CD4-positive, alpha-beta T cell (primary cell): ENCODE measurements around the gene LRR1. TPM values are rescaled to one million over a fixed set of nuclear protein-coding genes. Genes with fewer than 3 reads are reported as not detected.

Experiments
- ATAC-seq: fragments of 200-7000 bp; cut with Tn5 transposase; one replicate; pipeline ENCODE4 v1.10.0; 2022; ENCODE audit warnings: mild to moderate bottlenecking; ENCODE audit not compliant: poor library complexity
- CTCF ChIA-PET: fragments of 350-600 bp; sonication (Branson Sonifier 250); formaldehyde crosslinking; loops from one replicate; lab custom pipeline; 2021; ENCODE audit warnings: antibody characterized with exemption, inconsistent platforms; lab: Charles Lee
- POLR2A ChIA-PET: fragments of 350-600 bp; sonication (Branson Sonifier 250); formaldehyde crosslinking; loops from one replicate; lab custom pipeline; 2021; ENCODE audit warnings: antibody characterized with exemption, inconsistent platforms; lab: Charles Lee
- DNase-seq, 14 experiments: peaks; one replicate each; pipeline ENCODE4 v3.0.0-alpha.2; 2013 to 2020; ENCODE audit warnings: mixed read lengths in 2 of 14
- H3K27ac ChIP-seq, 2 donors: one replicate each; pipeline versions ENCODE4 v1.5.1 to v1.7.0; 2013; ENCODE audit warnings: low read length in 2 of 2, low read depth in 1 of 2, mild to moderate bottlenecking in 1 of 2
- H3K27me3 ChIP-seq, 2 experiments: 1 replicate in 1 of 2; 2 replicates in 1 of 2; pipeline versions ENCODE4 v1.6.1 to v1.7.0; 2013; ENCODE audit warnings: low read length in 2 of 2, control low read depth in 1 of 2, mild to moderate bottlenecking in 1 of 2, moderate library complexity in 1 of 2; ENCODE audit not compliant: insufficient read depth in 2 of 2, control insufficient read depth in 1 of 2
- H3K36me3 ChIP-seq: one replicate; pipeline ENCODE4 v1.6.1; 2013; ENCODE audit warnings: low read length, control low read depth; ENCODE audit not compliant: insufficient read depth
- H3K4me1 ChIP-seq: one replicate; pipeline ENCODE4 v1.6.1; 2013; ENCODE audit warnings: low read length, control low read depth; ENCODE audit not compliant: insufficient read depth
- H3K4me3 ChIP-seq: one replicate; pipeline ENCODE4 v1.5.1; 2013; ENCODE audit warnings: mild to moderate bottlenecking, low read length, moderate library complexity
- H3K9me3 ChIP-seq, 2 experiments: 1 replicate in 1 of 2; 2 replicates in 1 of 2; pipeline versions ENCODE4 v1.6.1 to v1.7.0; 2013; ENCODE audit warnings: low read length in 2 of 2, mild to moderate bottlenecking in 2 of 2, control low read depth in 1 of 2, moderate library complexity in 1 of 2; ENCODE audit not compliant: control insufficient read depth in 1 of 2, insufficient read depth in 1 of 2
- H3K27ac Mint-ChIP-seq: one replicate; pipeline ENCODE4 v1.8.0; 2020; ENCODE audit warnings: mixed read lengths
- H3K27me3 Mint-ChIP-seq: one replicate; pipeline ENCODE4 v1.8.0; 2021; ENCODE audit warnings: mixed read lengths
- H3K36me3 Mint-ChIP-seq: one replicate; pipeline ENCODE4 v1.8.0; 2021; ENCODE audit warnings: low read depth, mixed read lengths
- H3K4me1 Mint-ChIP-seq: one replicate; pipeline ENCODE4 v1.8.0; 2021; ENCODE audit warnings: low read depth, mixed read lengths
- H3K4me3 Mint-ChIP-seq: one replicate; pipeline ENCODE4 v1.8.0; 2020; ENCODE audit warnings: mild to moderate bottlenecking, mixed read lengths
- H3K9me3 Mint-ChIP-seq: one replicate; pipeline ENCODE4 v1.8.0; 2020; ENCODE audit warnings: mixed read lengths
- intact Hi-C, 2 experiments: fragments of 100-400 bp; cut with DNase I in 1 of 2; cut with micrococcal nuclease in 1 of 2; formaldehyde crosslinking; loops; one replicate each; pipeline versions ENCODE4 v1.15.1 to v1.9.0; 2023 to 2025; cut with DNase I, micrococcal nuclease
- total RNA-seq, 174 experiments: library from RNA in 2 of 174; stranded (reverse) in 2 of 174; gene quantifications; one replicate each; pipeline ENCODE4 v1.2.3 and lab custom pipeline; 2021 to 2026
- TF ChIP-seq, protein P1 (sequence below): fragments of 200-600 bp; IDR thresholded peaks from one replicate; pipeline ENCODE4 v1.8.0; 2022; ENCODE audit warnings: antibody characterized with exemption, mild to moderate bottlenecking

LRR1 gene
- total RNA-seq, 2 experiments from 2014 or later, result 3.2 to 5.8 TPM

- Histone ChIP-seq H3K27me3 (no peaks in the 10 kb centered on the region), H3K4me3 (no peak overlapping the region), H3K4me1 (peaks cover 50% of the 10 kb centered on the region), H3K36me3 (peaks cover 18% of the 10 kb centered on the region), H3K9me3 (no peaks in the 10 kb centered on the region), H3K27ac (peak overlapping the region in 1 of 2 donors; percentile 97)
- Mint-ChIP-seq H3K4me3 (peak overlapping the region; percentile 87), H3K27me3 (no peaks in the 10 kb centered on the region), H3K36me3 (peaks cover 61% of the 10 kb centered on the region), H3K4me1 (peaks cover 65% of the 10 kb centered on the region), H3K9me3 (no peaks in the 10 kb centered on the region), H3K27ac (peak overlapping the region; percentile 100)
- DNase-seq, result no peak
- POLR2A ChIA-PET, result interaction anchor here (0.6 to 8.6 kb wide), 2 partner anchors 15 to 20 kb away, joined by 4 to 350 read pairs; partner anchors contain the start of genes MGAT2 and RPL36AL
- TF ChIP-seq, protein P1, sequence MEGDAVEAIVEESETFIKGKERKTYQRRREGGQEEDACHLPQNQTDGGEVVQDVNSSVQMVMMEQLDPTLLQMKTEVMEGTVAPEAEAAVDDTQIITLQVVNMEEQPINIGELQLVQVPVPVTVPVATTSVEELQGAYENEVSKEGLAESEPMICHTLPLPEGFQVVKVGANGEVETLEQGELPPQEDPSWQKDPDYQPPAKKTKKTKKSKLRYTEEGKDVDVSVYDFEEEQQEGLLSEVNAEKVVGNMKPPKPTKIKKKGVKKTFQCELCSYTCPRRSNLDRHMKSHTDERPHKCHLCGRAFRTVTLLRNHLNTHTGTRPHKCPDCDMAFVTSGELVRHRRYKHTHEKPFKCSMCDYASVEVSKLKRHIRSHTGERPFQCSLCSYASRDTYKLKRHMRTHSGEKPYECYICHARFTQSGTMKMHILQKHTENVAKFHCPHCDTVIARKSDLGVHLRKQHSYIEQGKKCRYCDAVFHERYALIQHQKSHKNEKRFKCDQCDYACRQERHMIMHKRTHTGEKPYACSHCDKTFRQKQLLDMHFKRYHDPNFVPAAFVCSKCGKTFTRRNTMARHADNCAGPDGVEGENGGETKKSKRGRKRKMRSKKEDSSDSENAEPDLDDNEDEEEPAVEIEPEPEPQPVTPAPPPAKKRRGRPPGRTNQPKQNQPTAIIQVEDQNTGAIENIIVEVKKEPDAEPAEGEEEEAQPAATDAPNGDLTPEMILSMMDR, result no peak
- intact Hi-C loops, result loop anchor here in 1 of 2 experiments (2.0 kb wide), 2 partner anchors 54 to 130 kb away; no protein-coding TSS in a partner anchor
- no peak for ATAC-seq
- CTCF ChIA-PET, result interaction anchor here (0.9 kb wide), 1 partner anchor 10 kb away, joined by 3 read pairs; no protein-coding TSS in a partner anchor
These were observed 38.1 kb downstream of the LRR1 start for GRCh38 chr14:49636866-49637265.

GRCh38 chr14:49637534-49638078 is 38.9 kb downstream of the LRR1 start:
- peak overlapping the region; percentile 69 for H3K4me3 Mint-ChIP-seq
- intact Hi-C loops, result loop anchor here in 1 of 2 experiments (2.0 kb wide), 2 partner anchors 53 to 129 kb away; no protein-coding TSS in a partner anchor
- Histone ChIP-seq H3K27me3 (no peaks in the 10 kb centered on the region), H3K9me3 (no peaks in the 10 kb centered on the region), H3K27ac (no peak overlapping the region), H3K4me1 (peaks cover 49% of the 10 kb centered on the region), H3K4me3 (no peak overlapping the region), H3K36me3 (peaks cover 18% of the 10 kb centered on the region)
- ATAC-seq (no peak), DNase-seq (no peak)
- POLR2A ChIA-PET, result interaction anchor here (0.6 to 8.6 kb wide), 3 partner anchors 15 to 50 kb away, joined by 3 to 350 read pairs (median 4); partner anchors contain the start of genes MGAT2, POLE2 and RPL36AL
- CTCF ChIA-PET, result interaction anchor here (0.7 to 0.9 kb wide), 2 partner anchors 10 to 225 kb away, joined by 3 to 4 read pairs; no protein-coding TSS in a partner anchor
- no peaks in the 10 kb centered on the region for H3K9me3 Mint-ChIP-seq
- H3K27me3 Mint-ChIP-seq, result no peaks in the 10 kb centered on the region
- peak overlapping the region; percentile 100 for H3K27ac Mint-ChIP-seq
- peaks cover 65% of the 10 kb centered on the region for H3K4me1 Mint-ChIP-seq
- peaks cover 67% of the 10 kb centered on the region for H3K36me3 Mint-ChIP-seq
- TF ChIP-seq, protein P1, result no peak

GRCh38 chr14:49640540-49641417 is 42.0 kb downstream of the LRR1 start:
- Mint-ChIP-seq H3K36me3 (peaks cover 55% of the 10 kb centered on the region), H3K4me1 (peaks cover 63% of the 10 kb centered on the region), H3K4me3 (peak overlapping the region; percentile 64), H3K27me3 (no peaks in the 10 kb centered on the region), H3K9me3 (no peaks in the 10 kb centered on the region), H3K27ac (peak overlapping the region; percentile 60)
- intact Hi-C loops, result no loop called here
- no peak for DNase-seq
- no peak for ATAC-seq
- Histone ChIP-seq H3K36me3 (peaks cover 18% of the 10 kb centered on the region), H3K27me3 (no peaks in the 10 kb centered on the region), H3K4me1 (peaks cover 42% of the 10 kb centered on the region), H3K9me3 (no peaks in the 10 kb centered on the region), H3K27ac (no peak overlapping the region), H3K4me3 (no peak overlapping the region)
- POLR2A ChIA-PET, result interaction anchor here (0.8 to 1.2 kb wide), 2 partner anchors 20 to 21 kb away, joined by 3 to 5 read pairs; partner anchors contain the start of genes MGAT2 and RPL36AL
- CTCF ChIA-PET, result interaction anchor here (1.0 to 1.2 kb wide), 3 partner anchors 47 to 221 kb away, joined by 3 to 6 read pairs (median 3); partner anchors contain the start of genes KLHDC2 and POLE2
- TF ChIP-seq, protein P1, result no peak
